AG04450 (cell line): ENCODE data around the gene ETS2. TPM values are rescaled to one million over a fixed set of nuclear protein-coding genes. Genes with fewer than 3 reads are reported as not detected.
"Not testable (repeated sequence)": the region's sequence is repeated elsewhere in the genome, so short reads cannot be mapped to it uniquely, and the experiment has no call there.

ENCODE experiments used
- CTCF ChIA-PET: fragments of 300-600, 350-600 bp; formaldehyde crosslinking; extraction: SDS; loops from one replicate; lab custom pipeline; 2022; ENCODE audit warnings: antibody characterized with exemption, inconsistent platforms; lab: Charles Lee
- POLR2A ChIA-PET: fragments of 350-600 bp; formaldehyde crosslinking; extraction: SDS; loops from one replicate; lab custom pipeline; 2021; ENCODE audit warnings: antibody characterized with exemption, inconsistent platforms; lab: Yijun Ruan, JAX
- DNase-seq: peaks from one replicate; pipeline ENCODE4 v3.0.0-alpha.2; 2011; ENCODE audit warnings: low read depth, low spot score
- H3K27ac ChIP-seq: one replicate; pipeline ENCODE4 v1.5.1; 2012; ENCODE audit warnings: low read depth, low read length, control low read depth
- H3K27me3 ChIP-seq: one replicate; pipeline ENCODE4 v1.6.0; 2012; ENCODE audit warnings: low read length; ENCODE audit not compliant: control insufficient read depth, insufficient read depth
- H3K4me3 ChIP-seq: 2 replicates; pipeline ENCODE4 v1.5.1; 2011; ENCODE audit warnings: mild to moderate bottlenecking, low read depth, low read length, control low read depth
- H3K9me3 ChIP-seq: 2 replicates; pipeline ENCODE4 v1.5.1; 2012; ENCODE audit warnings: low read length; ENCODE audit not compliant: control insufficient read depth, insufficient read depth
- polyA plus RNA-seq: library from polyadenylated mRNA; depleted of rRNA; stranded (reverse); fragments of >200 nt; gene quantifications from 2 replicates; pipeline ENCODE4 v1.2.3, GENCODE V29; 2011
- TF ChIP-seq, protein P1 (sequence below): IDR thresholded peaks from 2 replicates; pipeline ENCODE4 v1.5.1; 2011; ENCODE audit warnings: low read depth, low read length, control low read depth, inconsistent platforms

The ETS2 gene
- polyA plus RNA-seq, 1 experiment, result 60.1 TPM

DNA sequence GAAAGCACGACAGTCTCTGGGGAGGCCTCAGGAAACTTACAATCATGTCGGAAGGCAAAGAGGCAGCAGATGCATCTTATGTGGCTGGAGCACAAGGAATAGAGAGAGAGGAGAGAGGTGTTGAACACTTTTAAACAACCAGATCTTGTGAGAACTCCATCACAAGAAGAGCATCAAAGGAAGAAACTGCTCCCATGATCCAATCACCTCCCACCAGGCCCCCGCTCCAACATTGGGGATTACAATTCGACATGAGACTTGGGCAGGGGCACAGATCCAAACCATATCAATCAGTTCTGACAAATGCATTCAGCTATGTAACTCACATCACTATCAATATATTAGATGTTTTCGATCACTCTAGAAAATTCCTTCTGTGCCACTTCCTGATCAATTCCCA lies 37.6 kb downstream of the ETS2 start:
- no peaks in the 10 kb centered on the region for H3K9me3 ChIP-seq
- H3K27me3 ChIP-seq, result no peaks in the 10 kb centered on the region
- peak overlapping the region; percentile 52 for H3K27ac ChIP-seq
- ChIA-PET POLR2A (no interaction called here), CTCF (interaction anchor here (0.6 kb wide), 1 partner anchor 133 kb away, joined by 3 read pairs; no protein-coding TSS in a partner anchor)
- no peak for DNase-seq
- TF ChIP-seq, protein P1, sequence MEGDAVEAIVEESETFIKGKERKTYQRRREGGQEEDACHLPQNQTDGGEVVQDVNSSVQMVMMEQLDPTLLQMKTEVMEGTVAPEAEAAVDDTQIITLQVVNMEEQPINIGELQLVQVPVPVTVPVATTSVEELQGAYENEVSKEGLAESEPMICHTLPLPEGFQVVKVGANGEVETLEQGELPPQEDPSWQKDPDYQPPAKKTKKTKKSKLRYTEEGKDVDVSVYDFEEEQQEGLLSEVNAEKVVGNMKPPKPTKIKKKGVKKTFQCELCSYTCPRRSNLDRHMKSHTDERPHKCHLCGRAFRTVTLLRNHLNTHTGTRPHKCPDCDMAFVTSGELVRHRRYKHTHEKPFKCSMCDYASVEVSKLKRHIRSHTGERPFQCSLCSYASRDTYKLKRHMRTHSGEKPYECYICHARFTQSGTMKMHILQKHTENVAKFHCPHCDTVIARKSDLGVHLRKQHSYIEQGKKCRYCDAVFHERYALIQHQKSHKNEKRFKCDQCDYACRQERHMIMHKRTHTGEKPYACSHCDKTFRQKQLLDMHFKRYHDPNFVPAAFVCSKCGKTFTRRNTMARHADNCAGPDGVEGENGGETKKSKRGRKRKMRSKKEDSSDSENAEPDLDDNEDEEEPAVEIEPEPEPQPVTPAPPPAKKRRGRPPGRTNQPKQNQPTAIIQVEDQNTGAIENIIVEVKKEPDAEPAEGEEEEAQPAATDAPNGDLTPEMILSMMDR, result no peak
- no peak overlapping the region for H3K4me3 ChIP-seq

DNA sequence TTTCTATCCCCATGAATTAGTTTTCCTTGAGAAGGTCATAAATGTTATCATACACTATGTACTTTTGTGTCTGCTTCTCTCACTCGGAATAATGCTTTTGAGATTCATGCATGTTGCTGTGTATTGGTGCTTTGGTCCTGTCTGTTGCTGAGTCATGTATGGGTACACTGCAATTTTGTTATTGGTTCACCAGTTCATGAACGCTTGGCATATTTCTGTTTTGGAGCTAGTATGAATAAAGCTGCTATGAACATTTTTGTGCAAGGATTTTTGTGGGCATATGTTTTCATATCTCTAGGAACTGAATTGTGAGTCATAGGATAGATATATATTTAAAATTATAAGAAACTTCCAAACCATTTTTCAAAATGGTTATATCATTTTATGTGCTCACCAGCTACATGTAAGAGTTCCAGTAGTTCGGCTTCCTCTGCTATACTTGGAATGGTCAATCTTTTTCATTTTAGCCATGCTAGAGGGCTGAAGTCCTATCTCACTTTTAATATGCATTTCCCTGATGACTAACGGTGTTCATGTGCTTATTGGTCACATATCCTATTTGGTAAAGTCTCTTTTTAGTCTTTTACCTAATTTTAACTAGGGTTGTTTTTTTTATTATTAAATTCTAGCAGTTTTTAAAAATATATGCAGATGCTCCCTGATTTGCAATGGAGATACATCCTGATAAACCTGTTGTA lies 38.2 kb downstream of the ETS2 start:
- H3K27me3 ChIP-seq, result no peaks in the 10 kb centered on the region

DNA sequence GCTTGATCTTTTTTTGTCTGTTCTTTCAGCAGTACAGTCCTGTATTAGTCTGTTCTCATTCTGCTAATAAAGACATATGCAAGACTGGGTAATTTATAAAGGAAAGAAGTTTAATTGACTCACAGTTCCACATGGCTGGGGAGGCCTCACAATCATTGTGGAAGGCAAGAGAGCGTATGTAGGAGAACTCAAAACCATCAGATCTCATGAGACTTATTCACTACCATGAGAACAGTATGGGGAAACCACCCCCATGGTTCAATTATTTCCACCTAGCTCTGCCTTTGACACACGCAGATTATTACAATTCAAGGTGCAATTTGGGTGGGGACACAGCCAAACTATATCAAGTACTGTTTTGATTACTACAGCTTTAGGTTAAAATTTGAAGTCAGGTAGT lies 39.6 kb downstream of the ETS2 start:
- H3K27ac ChIP-seq, H3K9me3 ChIP-seq, DNase-seq, POLR2A ChIA-PET, H3K27me3 ChIP-seq, H3K4me3 ChIP-seq, CTCF ChIA-PET: not testable (repeated sequence)

More for the DNA sequence above, 38.2 kb downstream of the ETS2 start:
- TF ChIP-seq, protein P1, result no peak
- no peak overlapping the region for H3K27ac ChIP-seq
- no peak overlapping the region for H3K4me3 ChIP-seq
- ChIA-PET CTCF (no interaction called here), POLR2A (no interaction called here)
- DNase-seq, result peak; percentile 46
- no peaks in the 10 kb centered on the region for H3K9me3 ChIP-seq

DNA sequence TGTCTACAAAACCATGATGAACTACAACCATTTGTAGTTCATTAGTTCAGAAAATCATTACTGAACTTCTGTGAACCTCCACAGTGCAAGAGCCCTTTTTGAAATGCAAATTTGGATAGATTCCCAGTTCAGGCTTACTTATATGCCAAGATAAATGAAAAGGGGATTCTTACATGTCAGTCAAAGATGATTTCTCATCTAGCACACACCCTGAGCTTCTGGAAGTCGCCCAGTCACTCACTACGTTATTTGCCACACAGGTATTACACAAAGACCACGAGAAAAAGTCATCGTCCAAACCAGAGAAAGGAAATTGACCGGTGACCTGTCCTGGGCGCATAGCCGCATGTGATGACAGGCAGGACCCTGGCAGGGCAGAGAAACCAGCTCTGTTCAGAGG lies 41.8 kb downstream of the ETS2 start:
- Histone ChIP-seq H3K27me3 (no peaks in the 10 kb centered on the region), H3K27ac (no peak overlapping the region), H3K9me3 (peaks cover 5% of the 10 kb centered on the region), H3K4me3 (no peak overlapping the region)
- POLR2A ChIA-PET, result no interaction called here
- no peak for DNase-seq
- TF ChIP-seq, protein P1, result no peak
- CTCF ChIA-PET, result no interaction called here

DNA sequence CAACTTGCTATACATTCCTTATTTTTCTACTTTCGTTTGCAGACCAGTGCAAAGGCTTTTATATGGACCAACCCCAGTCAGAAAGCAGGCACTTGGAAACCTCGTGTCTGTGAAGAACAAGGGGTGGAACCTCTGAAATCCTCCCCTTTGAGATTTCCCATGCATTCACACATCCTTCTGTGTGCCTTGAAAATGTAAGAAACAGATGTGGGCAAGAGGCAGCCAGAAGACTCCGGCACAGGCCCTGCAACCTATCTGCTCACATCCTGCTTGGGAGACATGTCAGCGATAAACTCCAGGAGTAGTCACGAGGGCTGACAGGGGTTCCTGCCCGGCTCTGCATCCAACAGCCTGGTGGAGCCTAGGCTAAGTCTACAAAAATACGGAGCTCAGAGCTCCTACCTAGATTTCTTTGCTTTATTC lies 42.5 kb downstream of the ETS2 start:
- H3K9me3 ChIP-seq, result peaks cover 5% of the 10 kb centered on the region
- ChIA-PET POLR2A (no interaction called here), CTCF (no interaction called here)
- TF ChIP-seq, protein P1, result no peak
- no peak overlapping the region for H3K27ac ChIP-seq
- no peaks in the 10 kb centered on the region for H3K27me3 ChIP-seq
- no peak for DNase-seq
- no peak overlapping the region for H3K4me3 ChIP-seq
